Tongue (tissue), 2 donors: Measurements from ENCODE around the gene GCGR. TPM values are rescaled to one million over a fixed set of nuclear protein-coding genes. Genes with fewer than 3 reads are reported as not detected.

Experiments
- DNase-seq: peaks from one replicate; pipeline ENCODE4 v3.0.0-alpha.2; 2015
- total RNA-seq: library from RNA; depleted of rRNA; stranded (reverse); fragments of >200 nt; gene quantifications from one replicate; pipeline ENCODE4 v1.2.3, GENCODE V29; 2014

Gene GCGR
- not detected for total RNA-seq

- no peak for DNase-seq
Measured at GRCh38 chr17:81803728-81804558, at the start of gene GCGR. Gene GCGR (plus strand): TSS chr17:81804150. CDS start chr17:81809019, 4,869 bp downstream.

GRCh38 chr17:81792675-81793615 is 11.0 kb upstream of the GCGR start:
- DNase-seq = no peak

- no peak for DNase-seq
Measured at GRCh38 chr17:81794074-81794476, 9.9 kb upstream of the GCGR start.

GRCh38 chr17:81794509-81794908 is 9.4 kb upstream of the GCGR start:
- DNase-seq = no peak

- DNase-seq = no peak
Measured at GRCh38 chr17:81801327-81801726, 2.6 kb upstream of the GCGR start.

- DNase-seq = no peak
Measured at GRCh38 chr17:81802048-81802758, 1.7 kb upstream of the GCGR start.

GRCh38 chr17:81802856-81803643 is 900 bp upstream of the GCGR start:
- DNase-seq = no peak

GRCh38 chr17:81804559-81805399 is 829 bp downstream of the GCGR start:
- DNase-seq = no peak

GRCh38 chr17:81805707-81806460 is 1.9 kb downstream of the GCGR start:
- DNase-seq = no peak

GRCh38 chr17:81806461-81807209 is 2.7 kb downstream of the GCGR start:
- DNase-seq = no peak

- DNase-seq = no peak
Measured at GRCh38 chr17:81807210-81807719, 3.3 kb downstream of the GCGR start.

- DNase-seq = no peak
Measured at GRCh38 chr17:81807839-81808238, 3.9 kb downstream of the GCGR start.

GRCh38 chr17:81808778-81809555 is 5.0 kb downstream of the GCGR start:
- DNase-seq = no peak

GRCh38 chr17:81809556-81809998 is 5.6 kb downstream of the GCGR start:
- no peak for DNase-seq

- DNase-seq = no peak
Measured at GRCh38 chr17:81810476-81810875, 6.5 kb downstream of the GCGR start.

GRCh38 chr17:81810892-81811704 is 7.1 kb downstream of the GCGR start:
- no peak for DNase-seq
